ENCODE data around the gene PTGES2. TPM values are rescaled to one million over a fixed set of nuclear protein-coding genes. Genes with fewer than 3 reads are reported as not detected.
A peak's percentile ranks its signal among the peaks of the same experiment; 100 is the strongest.

Gene PTGES2
- total RNA-seq, 4 donors from 2014 or later: 54.2 to 118 (median 83.0) TPM

GRCh38 chr9:128118971-128119665 is 8.4 kb downstream of the PTGES2 start:
- Histone ChIP-seq H3K27me3 (no peaks in the 10 kb centered on the region), H3K27ac (no peak overlapping the region), H3K4me3 (no peak overlapping the region), H3K36me3 (peaks cover 9 to 65% (median 25%) of the 10 kb centered on the region in 3 donors), H3K4me1 (peaks cover 0 to 12% (median 5%) of the 10 kb centered on the region in 3 donors), H3K9me3 (no peaks in the 10 kb centered on the region)
- TF ChIP-seq POLR2A (IDR thresholded peaks at IDR 0.05): no peak
- TF ChIP-seq, protein P1, sequence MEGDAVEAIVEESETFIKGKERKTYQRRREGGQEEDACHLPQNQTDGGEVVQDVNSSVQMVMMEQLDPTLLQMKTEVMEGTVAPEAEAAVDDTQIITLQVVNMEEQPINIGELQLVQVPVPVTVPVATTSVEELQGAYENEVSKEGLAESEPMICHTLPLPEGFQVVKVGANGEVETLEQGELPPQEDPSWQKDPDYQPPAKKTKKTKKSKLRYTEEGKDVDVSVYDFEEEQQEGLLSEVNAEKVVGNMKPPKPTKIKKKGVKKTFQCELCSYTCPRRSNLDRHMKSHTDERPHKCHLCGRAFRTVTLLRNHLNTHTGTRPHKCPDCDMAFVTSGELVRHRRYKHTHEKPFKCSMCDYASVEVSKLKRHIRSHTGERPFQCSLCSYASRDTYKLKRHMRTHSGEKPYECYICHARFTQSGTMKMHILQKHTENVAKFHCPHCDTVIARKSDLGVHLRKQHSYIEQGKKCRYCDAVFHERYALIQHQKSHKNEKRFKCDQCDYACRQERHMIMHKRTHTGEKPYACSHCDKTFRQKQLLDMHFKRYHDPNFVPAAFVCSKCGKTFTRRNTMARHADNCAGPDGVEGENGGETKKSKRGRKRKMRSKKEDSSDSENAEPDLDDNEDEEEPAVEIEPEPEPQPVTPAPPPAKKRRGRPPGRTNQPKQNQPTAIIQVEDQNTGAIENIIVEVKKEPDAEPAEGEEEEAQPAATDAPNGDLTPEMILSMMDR (IDR thresholded peaks at IDR 0.05): no peak
- DNase-seq: no peak
- 66 to 70% methylated on average over 12 to 14 of the region's 15 CpGs for WGBS, 2 donors
- intact Hi-C loops (cut with DNase I): loop anchor here (10.0 kb wide), 1 partner anchor 84 kb away; no protein-coding TSS in a partner anchor

- Histone ChIP-seq H3K4me1 (peaks cover 0 to 12% (median 5%) of the 10 kb centered on the region in 3 donors), H3K9me3 (no peaks in the 10 kb centered on the region), H3K4me3 (no peak overlapping the region), H3K27ac (no peak overlapping the region), H3K27me3 (no peaks in the 10 kb centered on the region), H3K36me3 (peaks cover 9 to 65% (median 22%) of the 10 kb centered on the region in 3 donors)
- DNase-seq: no peak
- intact Hi-C loops (cut with DNase I): loop anchor here (10.0 kb wide), 1 partner anchor 84 kb away; no protein-coding TSS in a partner anchor
- 41 to 58% methylated on average over 3 of the region's 3 CpGs for WGBS, 2 donors
- no peak for TF ChIP-seq POLR2A (IDR thresholded peaks at IDR 0.05)
- TF ChIP-seq, protein P1 (IDR thresholded peaks at IDR 0.05): no peak
These were observed 9.1 kb downstream of the PTGES2 start for GRCh38 chr9:128118472-128118857.

GRCh38 chr9:128117613-128118471 is 9.7 kb downstream of the PTGES2 start:
- DNase-seq: peak; percentile 56
- intact Hi-C loops (cut with DNase I): loop anchor here (10.0 kb wide), 1 partner anchor 83 kb away; no protein-coding TSS in a partner anchor
- no peak for TF ChIP-seq POLR2A (IDR thresholded peaks at IDR 0.05)
- TF ChIP-seq, protein P1 (IDR thresholded peaks at IDR 0.05): peak; percentile 100
- no peaks in the 10 kb centered on the region for H3K9me3 ChIP-seq
- H3K4me3 ChIP-seq: peak overlapping the region in 1 of 4 donors; percentile 4
- 7 to 10% methylated on average over 13 to 14 of the region's 27 CpGs for WGBS, 2 donors
- peaks cover 0 to 12% (median 5%) of the 10 kb centered on the region in 3 donors for H3K4me1 ChIP-seq
- no peak overlapping the region for H3K27ac ChIP-seq
- H3K36me3 ChIP-seq: peaks cover 7 to 64% (median 18%) of the 10 kb centered on the region in 3 donors
- no peaks in the 10 kb centered on the region for H3K27me3 ChIP-seq

DNA sequence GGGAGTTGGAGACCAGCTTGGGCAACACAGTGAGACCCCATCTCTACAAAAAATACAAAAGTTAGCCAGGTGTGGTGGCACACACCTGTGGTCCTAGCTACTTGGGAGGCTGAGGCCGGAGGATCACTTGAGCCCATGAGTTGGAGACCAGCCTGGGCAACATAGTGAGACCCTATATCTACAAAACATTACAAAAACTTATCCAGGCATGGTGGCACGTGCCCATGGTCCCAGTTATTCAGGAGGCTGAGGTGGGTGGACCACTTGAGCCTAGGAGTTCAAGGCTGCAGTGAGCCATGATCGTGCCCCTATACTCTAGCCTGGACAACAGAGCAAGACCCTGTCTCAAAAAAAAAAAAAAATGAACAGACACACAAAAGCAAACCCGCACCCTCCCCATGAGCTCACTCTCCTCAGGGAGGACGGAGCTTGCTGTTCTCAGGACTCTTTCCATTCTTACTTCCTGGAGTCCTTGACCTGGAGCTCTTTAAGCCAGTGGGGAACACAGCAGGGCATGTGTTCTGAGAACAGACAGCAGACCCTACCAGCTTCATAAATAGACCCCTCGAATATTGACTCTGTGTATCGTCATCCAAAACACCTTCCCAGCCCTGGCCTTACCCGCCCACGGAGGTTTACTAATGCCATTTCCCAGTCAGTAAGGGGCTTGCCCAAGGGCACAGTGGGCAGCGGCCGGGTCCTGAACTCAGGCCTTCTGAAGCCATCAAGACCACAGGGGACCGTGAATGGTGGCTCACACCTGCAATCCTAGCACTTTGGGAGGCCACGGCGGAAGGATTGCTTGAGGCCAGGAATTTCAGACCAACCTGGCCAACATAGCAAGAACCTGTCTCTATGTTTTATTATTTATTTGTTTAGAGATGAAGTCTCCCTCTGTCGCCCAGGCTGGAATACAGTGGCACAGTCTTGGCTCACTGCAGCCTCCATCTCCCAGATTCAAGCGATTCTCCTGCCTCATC is 11.1 kb downstream of the PTGES2 start:
- DNase-seq: no peak
- intact Hi-C loops (cut with DNase I): loop anchor here (10.0 kb wide), 1 partner anchor 82 kb away; no protein-coding TSS in a partner anchor
- Histone ChIP-seq H3K27me3 (no peaks in the 10 kb centered on the region), H3K27ac (no peak overlapping the region), H3K36me3 (peaks cover 0 to 56% (median 5%) of the 10 kb centered on the region in 3 donors), H3K4me3 (no peak overlapping the region), H3K4me1 (peaks cover 0 to 12% (median 5%) of the 10 kb centered on the region in 3 donors), H3K9me3 (no peaks in the 10 kb centered on the region)
- no peak for TF ChIP-seq POLR2A (IDR thresholded peaks at IDR 0.05)
- TF ChIP-seq, protein P1 (IDR thresholded peaks at IDR 0.05): no peak
- WGBS, 2 donors: 86 to 87% methylated on average over 10 to 16 of the region's 16 CpGs
